ENCODE results near the gene ATP8A2.
A peak's percentile ranks its signal among the peaks of the same experiment; 100 is the strongest.
"Not testable (repeated sequence)": the region's sequence is repeated elsewhere in the genome, so short reads cannot be mapped to it uniquely, and the experiment has no call there.

Gene ATP8A2

DNA sequence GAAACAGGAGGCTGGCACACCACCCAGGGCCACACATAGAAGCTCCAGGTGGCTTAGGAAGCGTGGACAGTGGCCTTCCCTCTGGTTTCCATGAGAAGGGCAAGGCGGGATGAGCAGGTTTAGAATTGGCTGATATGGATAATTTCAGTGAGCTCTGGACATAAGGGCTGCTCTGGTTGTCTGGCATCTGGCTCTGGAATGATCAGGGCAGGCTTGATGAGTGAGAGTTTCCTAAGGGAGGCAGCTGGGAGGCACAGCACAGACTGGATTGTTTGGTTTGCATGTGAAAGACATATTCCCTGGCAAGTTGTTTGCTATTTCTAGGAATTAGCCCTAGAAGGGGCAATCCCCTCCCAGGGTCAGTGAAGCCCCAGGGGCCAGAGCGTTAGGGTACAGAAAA lies 129.5 kb downstream of the ATP8A2 start:
- Histone ChIP-seq H3K4me2 (no peak overlapping the region), H3K4me1 (no peaks in the 10 kb centered on the region), H3K9ac (no peak overlapping the region), H3K27me3 (no peaks in the 10 kb centered on the region), H4K20me1 (no peaks in the 10 kb centered on the region), H3K9me3 (replicated peaks in 1 of 11) (no peaks in the 10 kb centered on the region), H3K27ac (no peak overlapping the region), H3K4me3 (no peak overlapping the region), H3K36me3 (no peaks in the 10 kb centered on the region)
- no peak for TF ChIP-seq Cebpa-rat (IDR thresholded peaks at IDR 0.05)

DNA sequence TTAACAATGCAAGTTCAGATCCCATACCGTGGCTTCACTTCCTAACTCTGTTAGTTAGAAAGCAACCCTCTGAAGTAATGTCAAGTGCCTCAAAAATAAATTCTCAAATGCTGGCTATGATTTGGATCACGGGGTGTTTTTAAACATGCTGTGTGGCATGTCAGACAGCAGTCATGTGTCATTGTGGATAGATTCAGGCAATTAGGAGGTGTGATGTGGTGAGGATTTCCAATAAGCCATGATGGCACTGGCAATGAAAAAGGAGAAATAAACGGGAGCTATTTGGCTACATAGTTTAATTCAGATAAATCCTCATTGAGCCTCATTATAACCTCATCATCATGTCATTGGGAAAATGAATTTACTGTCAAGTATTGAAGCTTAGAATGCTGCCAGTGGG lies 130.3 kb downstream of the ATP8A2 start:
- H3K36me3 ChIP-seq = no peaks in the 10 kb centered on the region
- H3K9ac ChIP-seq = no peak overlapping the region
- no peaks in the 10 kb centered on the region for H3K9me3 ChIP-seq (replicated peaks in 1 of 11)
- no peak overlapping the region for H3K4me2 ChIP-seq
- no peak overlapping the region for H3K27ac ChIP-seq
- H4K20me1 ChIP-seq = no peaks in the 10 kb centered on the region
- H3K27me3 ChIP-seq = no peaks in the 10 kb centered on the region
- H3K4me3 ChIP-seq = no peak overlapping the region
- TF ChIP-seq Cebpa-rat (IDR thresholded peaks at IDR 0.05) = no peak
- H3K4me1 ChIP-seq = no peaks in the 10 kb centered on the region

DNA sequence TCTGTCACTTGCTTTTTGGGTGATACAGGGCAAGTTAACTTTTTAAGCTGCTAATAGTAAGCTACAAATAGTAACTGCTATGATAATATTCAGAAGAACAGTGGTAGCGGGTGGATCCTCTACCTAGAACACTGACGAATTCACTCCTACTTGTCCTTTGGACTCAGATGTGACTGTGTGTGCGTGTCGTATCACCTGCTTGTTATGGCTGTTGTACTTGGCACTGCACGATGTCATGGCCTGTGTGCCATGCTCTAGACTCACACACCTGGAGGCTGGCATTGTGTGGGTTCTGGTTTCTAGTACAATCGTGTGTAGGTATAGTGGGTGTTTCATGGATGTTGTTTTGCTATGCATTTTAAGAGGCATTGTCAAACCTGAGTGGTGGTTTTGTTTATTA lies 130.8 kb downstream of the ATP8A2 start:
- no peaks in the 10 kb centered on the region for H3K9me3 ChIP-seq (replicated peaks in 1 of 11)
- no peaks in the 10 kb centered on the region for H3K4me1 ChIP-seq
- H3K9ac ChIP-seq = no peak overlapping the region
- H4K20me1 ChIP-seq = no peaks in the 10 kb centered on the region
- H3K36me3 ChIP-seq = no peaks in the 10 kb centered on the region
- no peak for TF ChIP-seq Cebpa-rat (IDR thresholded peaks at IDR 0.05)
- H3K27me3 ChIP-seq = no peaks in the 10 kb centered on the region
- H3K4me3 ChIP-seq = no peak overlapping the region
- H3K27ac ChIP-seq = no peak overlapping the region
- no peak overlapping the region for H3K4me2 ChIP-seq

DNA sequence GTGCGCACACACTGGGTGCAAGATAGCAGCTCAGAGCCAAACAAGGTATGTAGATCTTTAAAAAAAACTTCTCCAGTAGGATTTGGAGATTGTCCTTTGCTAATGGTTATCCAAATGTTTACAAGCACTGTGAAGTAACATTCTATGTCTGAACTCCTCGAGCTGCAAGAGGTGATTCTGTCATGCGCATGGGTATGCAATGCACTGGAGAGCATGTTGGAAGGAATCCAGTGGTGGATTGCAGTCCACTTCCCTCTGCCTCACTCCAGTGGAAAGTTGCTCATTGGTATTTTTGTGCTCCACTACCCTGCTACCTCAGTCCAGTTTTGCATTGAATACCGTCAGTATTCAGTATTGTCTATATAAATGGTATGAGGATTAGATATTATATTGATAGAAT lies 132.1 kb downstream of the ATP8A2 start:
- no peaks in the 10 kb centered on the region for H3K27me3 ChIP-seq
- H4K20me1 ChIP-seq = no peaks in the 10 kb centered on the region
- no peak overlapping the region for H3K4me3 ChIP-seq
- H3K4me2 ChIP-seq = no peak overlapping the region
- H3K9me3 ChIP-seq (replicated peaks in 1 of 11) = no peaks in the 10 kb centered on the region
- no peaks in the 10 kb centered on the region for H3K36me3 ChIP-seq
- H3K9ac ChIP-seq = no peak overlapping the region
- no peaks in the 10 kb centered on the region for H3K4me1 ChIP-seq
- TF ChIP-seq Cebpa-rat (IDR thresholded peaks at IDR 0.05) = no peak
- H3K27ac ChIP-seq = no peak overlapping the region

DNA sequence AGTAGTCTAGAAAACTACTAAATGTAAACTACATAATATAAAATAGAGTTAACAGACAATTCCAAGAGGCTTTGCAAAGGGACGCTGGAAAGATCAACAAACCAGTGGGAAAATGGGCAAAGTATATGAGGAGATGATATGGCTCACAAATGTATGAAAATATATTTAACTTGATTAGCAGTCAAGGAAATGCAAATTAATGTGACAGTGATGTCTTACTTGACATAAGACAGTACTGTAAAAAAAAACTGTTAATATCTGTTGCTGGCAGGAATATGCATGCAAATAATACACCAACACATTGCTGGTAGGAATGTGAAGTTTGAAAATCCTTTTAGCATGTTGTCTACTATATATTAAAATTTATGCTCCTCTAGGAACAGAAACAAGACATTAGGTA lies 136.1 kb downstream of the ATP8A2 start:
- H3K4me2 ChIP-seq = no peak overlapping the region
- peaks cover 0 to 10% (median 2%) of the 10 kb centered on the region in 10 experiments; a peak in 7 of 20 replicates for H3K4me1 ChIP-seq
- no peak overlapping the region for H3K9ac ChIP-seq
- H3K27me3 ChIP-seq = no peaks in the 10 kb centered on the region
- no peaks in the 10 kb centered on the region for H3K36me3 ChIP-seq
- H3K4me3 ChIP-seq = no peak overlapping the region
- H4K20me1 ChIP-seq = no peaks in the 10 kb centered on the region
- no peak overlapping the region for H3K27ac ChIP-seq
- H3K9me3 ChIP-seq (replicated peaks in 1 of 11) = peaks cover 11 to 26% (median 21%) of the 10 kb centered on the region in 11 experiments
- TF ChIP-seq Cebpa-rat (IDR thresholded peaks at IDR 0.05) = no peak

DNA sequence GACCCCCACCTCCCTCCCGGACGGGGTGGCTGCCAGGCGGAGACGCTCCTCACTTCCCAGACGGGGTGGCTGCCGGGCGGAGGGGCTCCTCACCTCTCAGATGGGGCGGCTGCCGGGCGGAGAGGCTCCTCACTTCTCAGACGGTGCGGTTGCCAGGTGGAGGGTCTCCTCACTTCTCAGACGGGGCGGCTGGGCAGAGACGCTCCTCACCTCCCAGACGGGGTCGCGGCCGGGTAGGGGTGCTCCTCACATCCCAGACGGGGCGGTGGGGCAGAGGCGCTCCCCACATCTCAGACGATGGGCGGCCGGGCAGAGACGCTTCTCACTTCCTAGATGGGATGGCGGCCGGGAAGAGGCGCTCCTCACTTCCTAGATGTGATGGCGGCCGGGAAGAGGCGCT lies 141.3 kb downstream of the ATP8A2 start:
- not testable (repeated sequence) for H3K9ac ChIP-seq, H3K27me3 ChIP-seq, H3K27ac ChIP-seq, H3K4me2 ChIP-seq, H4K20me1 ChIP-seq, H3K36me3 ChIP-seq, H3K4me3 ChIP-seq
- H3K9me3 ChIP-seq (replicated peaks in 1 of 11) = peaks cover 11 to 47% (median 32%) of the 10 kb centered on the region in 11 experiments
- H3K4me1 ChIP-seq = peaks cover 0 to 33% (median 2%) of the 10 kb centered on the region in 10 experiments; a peak in 8 of 20 replicates

DNA sequence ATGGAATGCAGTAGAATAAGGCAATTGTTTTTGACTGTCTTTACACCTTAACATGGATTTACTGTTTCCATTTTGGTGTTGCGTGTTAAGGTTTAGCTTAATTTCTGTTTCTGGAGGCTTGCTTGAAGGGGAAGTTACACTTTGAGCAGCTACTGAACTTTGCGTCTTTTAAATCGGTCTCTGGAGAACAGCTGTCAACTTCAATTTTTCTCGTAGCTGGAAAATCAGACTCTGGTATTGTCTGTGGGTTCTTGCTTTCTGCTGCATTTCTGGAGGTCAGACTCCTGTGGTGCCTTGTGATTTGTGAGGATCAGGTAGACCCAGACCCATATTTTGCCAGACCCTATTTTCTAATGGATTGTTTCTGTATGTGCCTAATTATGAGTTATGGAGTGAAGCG lies 146.7 kb downstream of the ATP8A2 start:
- no peaks in the 10 kb centered on the region for H4K20me1 ChIP-seq
- no peak for TF ChIP-seq Cebpa-rat (IDR thresholded peaks at IDR 0.05)
- no peak overlapping the region for H3K4me2 ChIP-seq
- no peak overlapping the region for H3K4me3 ChIP-seq
- H3K4me1 ChIP-seq = peaks cover 0 to 21% (median 0%) of the 10 kb centered on the region in 10 experiments; a peak in 7 of 20 replicates
- no peak overlapping the region for H3K27ac ChIP-seq
- H3K36me3 ChIP-seq = no peaks in the 10 kb centered on the region
- H3K9ac ChIP-seq = no peak overlapping the region
- H3K27me3 ChIP-seq = no peaks in the 10 kb centered on the region
- peaks cover 2 to 21% (median 14%) of the 10 kb centered on the region in 11 experiments; a peak in 18 of 22 replicates for H3K9me3 ChIP-seq (replicated peaks in 1 of 11)

DNA sequence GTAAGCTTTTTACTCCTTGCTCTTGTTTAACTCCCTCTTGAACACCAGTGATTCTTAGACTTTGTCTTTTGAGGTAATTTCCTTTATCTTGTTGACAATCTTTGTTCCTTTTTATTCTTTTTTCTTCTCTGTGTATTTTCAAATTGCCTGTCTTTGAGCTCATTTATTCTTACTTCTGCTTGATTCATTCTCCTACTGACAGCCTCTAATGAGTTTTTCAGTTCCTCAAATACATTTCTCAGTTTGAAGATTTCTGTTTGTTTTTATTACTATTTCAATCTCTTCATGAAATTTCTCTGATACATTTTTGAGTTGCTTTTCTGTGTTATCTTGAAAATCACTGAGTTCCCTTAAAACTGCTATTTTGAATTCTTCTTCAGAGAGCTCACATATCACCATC lies 154.1 kb downstream of the ATP8A2 start:
- H4K20me1 ChIP-seq = no peaks in the 10 kb centered on the region
- H3K4me1 ChIP-seq = peaks cover 0 to 7% (median 0%) of the 10 kb centered on the region in 10 experiments; a peak in 2 of 20 replicates
- H3K9me3 ChIP-seq (replicated peaks in 1 of 11) = peaks cover 32 to 56% (median 42%) of the 10 kb centered on the region in 11 experiments
- H3K27ac ChIP-seq = no peak overlapping the region
- TF ChIP-seq Cebpa-rat (IDR thresholded peaks at IDR 0.05) = no peak
- no peak overlapping the region for H3K9ac ChIP-seq
- H3K4me2 ChIP-seq = peak overlapping the region in 2 of 11 experiments; percentile 26 to 58; a peak in 1 of 22 replicates
- no peaks in the 10 kb centered on the region for H3K36me3 ChIP-seq
- no peaks in the 10 kb centered on the region for H3K27me3 ChIP-seq
- H3K4me3 ChIP-seq = no peak overlapping the region

DNA sequence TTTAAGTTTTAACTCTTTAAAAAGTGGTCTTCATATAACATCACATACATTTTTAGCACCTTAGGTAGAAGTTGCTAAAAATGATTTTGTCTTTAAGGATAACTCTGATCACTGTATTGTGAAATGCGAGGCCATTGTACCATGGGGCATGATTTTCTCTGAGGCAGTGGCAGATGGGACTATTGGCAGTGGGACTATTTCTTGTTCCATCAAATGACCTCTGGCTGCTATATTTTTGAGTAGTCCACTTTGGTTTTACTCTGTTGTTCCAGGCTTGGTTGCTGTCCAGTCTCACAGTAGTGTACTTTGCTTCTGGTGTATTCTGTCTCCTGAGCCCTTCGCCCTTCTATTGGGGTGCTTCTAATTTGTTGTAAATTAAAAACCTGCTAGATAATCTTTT lies 156.5 kb downstream of the ATP8A2 start:
- H3K9me3 ChIP-seq (replicated peaks in 1 of 11) = peaks cover 32 to 43% (median 38%) of the 10 kb centered on the region in 11 experiments
- peaks cover 0 to 7% (median 0%) of the 10 kb centered on the region in 10 experiments; a peak in 2 of 20 replicates for H3K4me1 ChIP-seq
- H3K36me3 ChIP-seq = no peaks in the 10 kb centered on the region
- H3K4me3 ChIP-seq = no peak overlapping the region
- H3K4me2 ChIP-seq = no peak overlapping the region
- no peak for TF ChIP-seq Cebpa-rat (IDR thresholded peaks at IDR 0.05)
- no peaks in the 10 kb centered on the region for H3K27me3 ChIP-seq
- H3K27ac ChIP-seq = no peak overlapping the region
- no peaks in the 10 kb centered on the region for H4K20me1 ChIP-seq
- H3K9ac ChIP-seq = no peak overlapping the region

DNA sequence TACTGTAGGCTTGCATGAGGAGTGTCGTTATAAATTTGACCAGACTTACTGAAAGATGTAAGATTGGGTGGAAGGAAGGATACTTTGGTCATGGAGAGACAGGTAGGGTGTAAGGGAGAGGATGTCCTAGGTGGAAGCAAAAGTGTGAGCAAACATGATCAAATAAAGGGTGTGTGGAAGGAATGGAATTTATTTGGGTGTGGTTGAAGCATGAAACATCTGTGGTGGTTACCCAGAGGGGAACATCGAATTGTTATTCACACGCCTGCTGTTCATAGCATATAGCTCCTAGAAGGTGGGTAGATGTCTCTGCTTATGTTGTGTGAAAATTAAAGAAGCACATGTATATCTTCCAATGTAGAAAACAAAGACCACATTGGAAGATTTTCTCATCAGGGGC lies 157.7 kb downstream of the ATP8A2 start:
- no peaks in the 10 kb centered on the region for H3K36me3 ChIP-seq
- H3K27me3 ChIP-seq = no peaks in the 10 kb centered on the region
- no peak for TF ChIP-seq Cebpa-rat (IDR thresholded peaks at IDR 0.05)
- peaks cover 26 to 33% (median 28%) of the 10 kb centered on the region in 11 experiments for H3K9me3 ChIP-seq (replicated peaks in 1 of 11)
- H4K20me1 ChIP-seq = no peaks in the 10 kb centered on the region
- H3K4me2 ChIP-seq = no peak overlapping the region
- peaks cover 0 to 7% (median 0%) of the 10 kb centered on the region in 10 experiments; a peak in 2 of 20 replicates for H3K4me1 ChIP-seq
- H3K27ac ChIP-seq = no peak overlapping the region
- H3K9ac ChIP-seq = no peak overlapping the region
- H3K4me3 ChIP-seq = no peak overlapping the region
